ENCODE measurements around the gene TMX1.

DNA sequence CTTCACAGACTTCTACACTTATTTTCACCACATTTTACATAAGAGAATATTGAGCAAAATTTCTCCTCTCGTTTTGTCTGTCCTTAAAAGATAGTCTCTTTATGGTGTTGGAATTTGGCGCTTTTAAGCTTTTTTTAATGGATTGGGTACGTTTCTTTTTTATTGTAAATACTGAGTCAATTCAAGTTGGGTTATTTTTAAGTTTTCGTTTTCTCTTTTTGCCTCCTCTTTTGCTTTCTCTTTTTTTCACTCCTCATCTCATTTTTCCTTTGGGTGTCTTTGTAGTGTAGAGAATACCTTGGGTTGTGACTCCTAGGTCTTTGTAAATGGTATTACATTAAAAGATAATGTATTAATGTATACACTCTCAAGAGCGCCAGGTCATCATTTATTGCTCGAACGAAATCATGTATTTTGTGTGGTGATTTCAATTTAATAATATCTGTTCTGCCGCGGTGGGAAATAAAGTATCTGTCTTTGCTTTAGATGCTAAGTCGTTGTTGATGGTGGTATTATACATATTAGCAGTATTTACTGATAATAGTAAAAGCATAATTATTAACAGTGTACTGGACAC, 845 bp downstream of the TMX1 start:
- TF ChIP-seq, protein P1, sequence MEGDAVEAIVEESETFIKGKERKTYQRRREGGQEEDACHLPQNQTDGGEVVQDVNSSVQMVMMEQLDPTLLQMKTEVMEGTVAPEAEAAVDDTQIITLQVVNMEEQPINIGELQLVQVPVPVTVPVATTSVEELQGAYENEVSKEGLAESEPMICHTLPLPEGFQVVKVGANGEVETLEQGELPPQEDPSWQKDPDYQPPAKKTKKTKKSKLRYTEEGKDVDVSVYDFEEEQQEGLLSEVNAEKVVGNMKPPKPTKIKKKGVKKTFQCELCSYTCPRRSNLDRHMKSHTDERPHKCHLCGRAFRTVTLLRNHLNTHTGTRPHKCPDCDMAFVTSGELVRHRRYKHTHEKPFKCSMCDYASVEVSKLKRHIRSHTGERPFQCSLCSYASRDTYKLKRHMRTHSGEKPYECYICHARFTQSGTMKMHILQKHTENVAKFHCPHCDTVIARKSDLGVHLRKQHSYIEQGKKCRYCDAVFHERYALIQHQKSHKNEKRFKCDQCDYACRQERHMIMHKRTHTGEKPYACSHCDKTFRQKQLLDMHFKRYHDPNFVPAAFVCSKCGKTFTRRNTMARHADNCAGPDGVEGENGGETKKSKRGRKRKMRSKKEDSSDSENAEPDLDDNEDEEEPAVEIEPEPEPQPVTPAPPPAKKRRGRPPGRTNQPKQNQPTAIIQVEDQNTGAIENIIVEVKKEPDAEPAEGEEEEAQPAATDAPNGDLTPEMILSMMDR (IDR thresholded peaks at IDR 0.05; ENCODE audit: insufficient read depth, low read depth, low read length) = no peak
- no peak for TF ChIP-seq EZH2 (IDR thresholded peaks at IDR 0.05; ENCODE audit: insufficient read depth, low read length)
